GM21786 (cell line): ENCODE data around the gene SMYD1.

Source experiments
- ATAC-seq: cut with Tn5 transposase; IDR thresholded peaks from one replicate; pipeline ENCODE4 v1.9.1; 2021; ENCODE audit not compliant: unreplicated experiment

SMYD1 gene

DNA sequence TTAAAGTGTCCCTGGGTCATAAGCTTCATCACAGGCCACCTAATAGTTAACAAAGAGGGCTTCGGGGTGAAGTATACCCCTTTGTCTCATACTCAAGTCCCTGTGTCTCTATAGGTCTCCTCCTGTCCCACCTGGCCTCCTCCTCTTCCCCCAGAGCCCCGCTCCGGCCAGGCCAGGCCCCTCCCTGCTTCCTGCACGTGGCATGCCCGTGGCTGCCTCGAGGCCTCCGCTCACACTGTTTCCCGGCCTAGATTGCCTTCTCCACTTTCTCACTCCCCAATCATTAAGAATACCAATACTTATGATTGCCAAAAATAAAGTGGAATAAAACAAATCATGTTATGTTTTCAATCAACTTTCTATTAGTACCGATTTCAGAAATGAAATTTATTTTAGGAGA, 18.8 kb downstream of the SMYD1 start:
- ATAC-seq: no peak

DNA sequence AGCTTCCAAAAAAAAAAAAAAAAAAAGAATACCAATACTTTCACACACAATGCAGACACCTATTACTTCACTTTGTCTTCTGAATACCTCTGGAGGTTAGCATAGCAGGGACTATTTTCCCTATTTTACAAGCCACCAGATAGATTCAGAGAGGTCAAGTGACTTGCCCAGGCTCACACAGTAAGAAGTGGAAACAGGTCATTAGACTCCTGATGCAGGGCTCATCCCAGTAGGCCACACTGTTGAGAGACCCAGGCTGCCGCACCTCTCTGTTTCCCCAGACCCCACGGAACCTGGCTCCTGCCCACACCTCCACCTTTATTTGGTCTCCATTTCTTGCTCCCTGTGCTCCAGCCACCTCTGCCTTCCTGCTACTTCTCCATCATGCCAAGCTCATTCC, 19.4 kb downstream of the SMYD1 start:
- no peak for ATAC-seq

DNA sequence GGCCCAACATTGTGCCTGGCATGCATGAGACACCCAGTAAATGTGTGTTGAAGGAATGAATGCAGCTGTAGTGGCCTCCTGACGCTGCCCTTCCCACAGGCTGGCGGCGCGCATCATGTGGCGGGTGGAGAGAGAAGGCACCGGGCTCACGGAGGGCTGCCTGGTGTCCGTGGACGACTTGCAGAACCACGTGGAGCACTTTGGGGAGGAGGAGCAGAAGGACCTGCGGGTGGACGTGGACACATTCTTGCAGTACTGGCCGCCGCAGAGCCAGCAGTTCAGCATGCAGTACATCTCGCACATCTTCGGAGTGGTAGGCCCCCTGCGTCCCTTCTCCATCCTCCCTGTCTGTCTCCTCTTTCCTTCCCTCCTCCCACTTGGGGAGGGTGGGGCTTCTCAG, 20.1 kb downstream of the SMYD1 start:
- no peak for ATAC-seq

DNA sequence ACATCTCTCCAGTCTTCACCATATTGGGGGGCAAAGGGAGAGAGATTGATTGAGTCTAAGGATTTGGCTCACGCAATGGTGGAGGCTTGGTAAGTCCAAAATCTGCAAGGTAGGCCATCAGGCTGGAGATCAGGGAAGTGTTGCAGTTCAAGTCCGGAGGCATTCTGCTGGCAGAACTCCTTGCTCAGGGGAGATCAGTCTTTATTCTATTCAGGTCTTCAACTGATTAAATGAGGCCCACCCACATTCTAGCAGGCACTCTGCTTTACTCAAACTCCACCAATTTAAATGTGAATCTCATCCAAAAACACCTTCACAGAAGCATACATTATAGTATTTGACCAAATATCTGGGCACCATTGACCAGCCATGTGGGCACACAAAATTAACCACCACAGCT, 21.4 kb downstream of the SMYD1 start:
- no peak for ATAC-seq

DNA sequence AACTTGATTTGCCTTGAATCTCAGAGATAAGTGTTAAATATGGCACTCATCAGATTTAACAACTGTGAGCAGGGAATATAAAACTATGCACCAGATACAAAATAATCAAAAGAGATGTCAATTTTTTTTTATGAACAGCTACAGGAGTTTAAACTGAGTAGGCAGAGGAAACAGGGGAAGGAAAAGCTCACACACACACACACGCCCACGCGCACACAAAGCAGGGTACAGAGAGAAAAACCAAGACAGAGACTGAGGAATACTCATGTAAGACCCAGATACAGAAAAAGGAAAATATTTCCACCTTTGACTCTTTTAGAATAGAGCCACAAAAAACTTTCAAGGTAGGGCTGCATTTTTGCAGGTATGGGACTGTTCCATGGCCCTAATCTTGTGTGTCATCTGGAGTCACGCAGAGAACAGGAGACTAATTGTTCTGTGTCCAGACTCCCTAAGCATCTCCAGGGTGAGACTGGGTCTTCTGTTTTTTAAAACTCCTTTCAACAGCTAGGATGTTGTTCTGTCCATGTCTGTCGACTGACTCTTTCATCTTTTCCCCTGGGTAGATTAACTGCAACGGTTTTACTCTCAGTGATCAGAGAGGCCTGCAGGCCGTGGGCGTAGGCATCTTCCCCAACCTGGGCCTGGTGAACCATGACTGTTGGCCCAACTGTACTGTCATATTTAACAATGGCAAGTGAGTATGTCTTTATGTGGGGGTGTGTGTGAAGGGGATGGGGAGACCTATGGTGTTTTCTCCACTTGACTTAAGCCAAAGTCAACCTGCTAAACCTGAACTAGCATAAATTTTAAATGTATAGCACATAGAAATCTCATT, 23.0 kb downstream of the SMYD1 start:
- ATAC-seq: no peak

DNA sequence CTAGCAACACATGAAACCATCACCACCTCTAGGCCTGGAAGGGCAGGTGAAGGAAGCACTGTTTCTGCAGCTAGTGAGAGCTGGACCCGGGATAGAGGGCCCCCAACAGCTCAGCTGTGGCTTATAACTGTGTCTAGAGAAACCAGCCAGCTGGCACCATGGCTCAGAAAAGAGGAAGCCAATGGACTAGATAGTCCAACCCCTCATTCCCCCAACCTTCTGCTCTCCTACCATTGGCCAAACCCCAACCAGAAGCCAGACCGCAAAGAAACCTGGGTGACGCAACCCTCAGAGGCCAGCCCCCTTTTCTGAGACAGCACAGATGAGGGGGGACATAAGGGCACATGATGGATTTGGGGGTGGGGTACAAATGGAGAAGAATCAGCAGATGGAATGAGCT, 24.3 kb downstream of the SMYD1 start:
- ATAC-seq: no peak

DNA sequence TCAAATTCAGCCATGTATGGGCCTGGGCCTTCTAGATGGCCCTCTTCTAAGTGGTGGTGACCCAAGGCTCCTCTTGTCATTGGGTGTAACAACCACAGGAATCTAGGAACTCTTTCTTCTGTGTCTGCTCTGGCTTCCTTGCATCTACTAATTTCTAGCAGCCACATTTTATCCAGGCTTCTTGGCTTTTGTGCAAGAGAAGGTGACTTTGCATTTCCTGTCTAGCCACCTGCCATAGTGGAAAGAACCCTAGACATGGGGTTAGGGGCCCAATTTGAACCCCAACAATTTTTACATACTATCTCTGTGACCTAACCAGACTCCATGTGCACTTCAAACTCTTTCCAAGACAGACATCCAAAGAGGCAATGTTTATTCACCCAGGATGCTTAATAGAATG, 25.1 kb downstream of the SMYD1 start:
- no peak for ATAC-seq

DNA sequence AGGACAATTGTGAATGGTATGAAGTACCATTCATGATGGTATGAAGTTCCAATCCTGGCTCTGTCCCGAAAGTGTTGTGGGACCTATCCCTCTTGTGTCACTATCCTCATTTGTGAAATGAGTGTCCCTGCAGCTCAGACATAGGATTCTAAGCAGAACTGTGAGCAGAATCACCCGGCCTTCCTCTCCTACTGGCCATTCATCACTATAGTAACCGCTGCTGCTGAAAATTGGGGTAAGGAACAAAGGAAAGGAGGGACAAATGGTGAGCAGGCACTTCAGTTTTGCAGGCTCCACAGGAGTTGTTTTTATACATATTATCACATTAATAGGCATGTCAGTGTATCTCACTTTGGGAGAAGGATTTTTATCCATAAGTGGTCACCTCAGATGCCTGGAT, 27.4 kb downstream of the SMYD1 start:
- no peak for ATAC-seq

DNA sequence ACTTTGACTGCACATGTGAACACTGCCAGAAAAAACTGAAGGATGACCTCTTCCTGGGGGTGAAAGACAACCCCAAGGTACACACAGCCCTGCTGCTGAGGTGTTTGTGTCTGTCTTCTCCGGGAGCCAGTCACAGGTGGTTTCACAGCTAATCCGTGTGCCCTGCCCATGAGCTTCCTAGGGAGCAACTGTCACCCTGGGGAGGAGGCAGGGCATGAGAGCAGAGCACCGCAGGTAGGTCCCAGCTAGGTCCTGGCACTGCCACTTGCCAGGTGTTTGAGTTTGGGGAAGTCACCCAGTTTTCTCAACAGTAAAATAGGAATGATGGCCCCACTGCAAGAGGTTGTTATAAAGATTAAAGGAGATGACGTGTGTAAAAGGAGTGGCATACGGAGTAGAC, 29.1 kb downstream of the SMYD1 start:
- ATAC-seq: no peak

DNA sequence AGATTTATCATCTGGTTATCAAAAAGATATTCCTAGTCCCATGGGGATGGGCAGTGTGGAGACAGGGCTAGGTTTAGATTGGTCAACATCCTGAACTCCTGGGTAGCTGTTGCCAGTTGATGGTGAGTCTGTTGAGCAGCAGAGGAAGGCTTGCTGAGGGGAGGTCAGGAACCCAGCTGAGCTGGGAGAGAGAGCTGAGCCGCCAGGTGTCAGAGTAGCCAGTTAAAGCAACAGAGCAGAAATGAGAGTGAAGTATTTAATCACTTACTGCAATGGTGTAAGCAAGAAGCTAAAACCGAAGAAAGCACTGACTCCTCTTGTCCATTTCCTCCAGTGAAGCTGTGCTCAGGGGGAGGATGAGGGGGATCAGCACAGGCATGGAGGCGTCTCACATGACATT, 29.6 kb downstream of the SMYD1 start:
- no peak for ATAC-seq

DNA sequence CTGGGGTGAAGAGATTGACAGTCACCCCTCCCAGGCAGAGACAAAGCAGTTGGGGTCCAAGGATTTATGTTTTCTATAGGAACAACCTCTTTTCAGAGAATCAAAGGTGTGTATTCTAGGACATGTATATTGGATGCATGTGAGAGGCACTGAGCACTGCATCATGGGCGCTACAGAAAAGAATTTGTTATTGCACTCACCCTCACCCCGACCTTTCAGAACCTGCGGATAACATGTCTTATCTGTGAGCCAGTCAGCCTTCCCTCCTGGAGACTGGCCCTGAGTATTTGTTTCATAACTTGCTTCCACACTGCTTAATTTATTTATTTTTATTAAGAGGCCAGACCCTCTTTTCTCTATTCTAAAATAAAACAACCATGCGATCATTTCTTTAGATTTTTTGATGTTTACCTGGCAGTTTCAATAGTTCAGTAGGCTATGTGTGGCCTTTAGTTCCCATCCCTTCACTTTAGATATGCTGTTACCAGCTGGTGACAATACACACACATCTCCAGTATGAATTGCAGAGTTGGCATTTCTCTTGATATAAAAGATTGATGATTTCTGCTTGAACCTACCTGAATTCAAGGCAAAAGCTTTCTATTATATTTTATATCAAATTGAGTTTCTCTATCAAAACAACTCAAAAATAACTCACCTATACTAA, 30.4 kb downstream of the SMYD1 start:
- no peak for ATAC-seq

DNA sequence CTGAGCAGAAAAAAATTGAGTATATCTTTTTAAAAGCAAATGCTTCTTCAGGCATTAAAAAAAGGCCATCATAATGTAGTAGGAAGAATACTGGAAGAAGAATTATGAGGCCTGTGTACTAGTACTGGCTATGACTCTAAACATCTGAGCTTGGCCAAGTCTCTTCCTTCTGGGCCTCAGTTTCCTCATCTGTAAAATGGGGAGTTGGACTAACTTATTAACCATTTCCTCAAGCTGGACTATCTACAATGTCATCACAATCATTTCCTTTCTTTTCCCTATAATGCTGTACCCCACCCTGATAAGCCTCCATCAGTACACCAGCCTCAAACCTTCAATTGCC, 30.9 kb downstream of the SMYD1 start:
- ATAC-seq: no peak

DNA sequence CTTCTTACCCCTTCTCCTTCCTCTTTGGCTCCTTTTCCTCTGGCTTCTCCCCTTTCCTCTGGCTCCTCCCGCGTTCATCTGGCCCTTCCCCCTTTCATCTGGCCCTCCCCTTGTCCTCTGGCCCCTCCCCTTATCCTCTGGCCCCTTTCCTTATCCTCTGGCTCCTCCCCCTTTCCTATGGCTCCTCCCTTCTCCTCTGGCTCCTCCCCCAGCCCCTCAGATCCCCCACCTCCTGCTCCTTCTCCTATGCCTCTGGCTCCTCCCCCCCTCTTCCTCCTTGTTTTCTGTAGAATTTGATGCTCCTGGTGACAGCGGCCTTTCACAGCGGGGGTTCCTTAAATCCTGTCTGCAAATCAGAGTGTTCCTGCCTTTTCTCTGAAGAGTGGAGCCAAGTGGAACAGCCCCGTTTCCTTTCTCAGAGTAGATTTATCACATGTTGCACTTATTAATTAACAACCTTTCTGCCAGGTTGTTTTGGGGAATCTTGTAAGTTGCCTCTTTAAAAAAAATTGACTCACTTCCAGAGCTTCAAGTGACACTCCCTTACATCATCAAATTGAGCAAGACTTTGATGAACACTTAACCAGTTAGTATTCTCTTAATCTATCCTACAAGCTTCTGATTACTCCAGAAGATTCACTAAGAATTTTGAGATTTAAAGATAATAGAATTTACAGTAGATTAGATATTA, 32.3 kb downstream of the SMYD1 start:
- no peak for ATAC-seq

DNA sequence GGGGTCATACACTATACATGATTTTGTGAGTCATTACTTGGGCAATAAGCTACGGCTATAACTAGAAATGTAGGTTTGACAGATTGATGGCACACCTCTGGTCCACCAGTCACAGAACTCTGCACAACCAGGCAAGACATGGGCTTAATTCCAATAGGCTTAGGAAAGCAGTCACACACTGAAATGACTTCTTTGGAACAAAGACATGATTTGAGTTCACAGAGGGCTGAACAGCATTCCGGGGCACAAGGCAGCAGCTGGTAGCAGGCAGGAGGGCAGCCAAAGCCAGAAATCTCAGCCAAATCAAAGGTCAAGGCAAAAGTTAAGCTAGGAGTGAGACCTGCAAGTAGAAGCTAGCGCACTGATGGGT, 32.8 kb downstream of the SMYD1 start:
- no peak for ATAC-seq

DNA sequence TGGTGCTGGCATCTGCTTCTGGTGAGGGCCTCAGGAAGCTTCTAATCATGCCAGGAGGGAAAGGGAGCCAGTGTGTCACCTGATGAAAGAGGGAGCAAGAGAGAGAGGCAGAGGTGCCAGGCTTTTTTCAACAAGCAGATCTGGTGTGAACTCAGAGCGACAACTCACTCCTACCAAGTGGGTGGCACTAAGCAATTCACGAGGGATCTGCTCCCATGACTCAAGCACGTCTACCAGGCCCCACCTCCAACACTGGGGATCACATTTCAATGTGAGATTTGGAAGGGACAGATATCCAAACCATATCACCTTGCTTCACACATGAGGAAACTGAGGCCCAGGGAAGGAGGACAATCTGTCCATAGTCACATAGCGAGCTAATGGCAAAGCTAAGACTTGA, 41.2 kb downstream of the SMYD1 start:
- no peak for ATAC-seq

DNA sequence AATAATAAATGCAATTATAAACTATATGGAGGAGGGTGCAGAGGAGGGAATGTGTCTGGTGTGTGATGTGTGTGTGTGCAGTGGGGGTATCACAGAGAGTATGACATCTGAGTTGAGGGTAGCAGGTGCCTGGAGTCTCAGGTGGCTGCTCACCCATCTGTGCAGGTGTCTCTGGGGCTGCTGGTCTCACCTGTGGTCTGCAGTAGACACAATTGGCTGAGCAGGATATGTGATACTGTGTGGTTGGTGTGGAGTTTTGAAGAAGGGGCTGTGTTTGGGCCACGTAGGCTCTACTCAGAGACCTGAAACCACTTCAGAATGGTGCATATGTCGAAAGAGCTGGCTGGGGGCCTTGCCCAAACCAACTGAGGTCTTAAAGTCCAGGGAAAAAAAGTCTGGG, 43.2 kb downstream of the SMYD1 start:
- no peak for ATAC-seq

DNA sequence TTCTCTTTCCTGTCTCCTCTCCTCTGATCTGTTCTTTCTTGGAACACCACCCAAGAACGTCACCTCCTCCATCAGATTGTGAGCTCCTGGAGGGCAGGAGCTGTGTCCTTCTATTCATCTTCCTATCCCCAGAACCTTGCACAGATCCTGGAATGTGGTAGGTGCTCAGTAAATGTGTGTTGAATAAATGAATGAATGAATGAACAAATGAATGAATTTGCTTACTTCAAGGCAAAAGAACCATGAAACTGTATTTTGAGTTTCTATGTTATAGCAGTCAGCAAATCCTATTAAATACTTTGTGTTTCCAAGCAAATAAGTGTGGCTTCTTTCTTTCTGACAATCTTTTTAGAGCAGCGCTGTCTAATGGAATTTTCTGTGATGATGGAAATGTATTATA, 45.4 kb downstream of the SMYD1 start:
- no peak for ATAC-seq

DNA sequence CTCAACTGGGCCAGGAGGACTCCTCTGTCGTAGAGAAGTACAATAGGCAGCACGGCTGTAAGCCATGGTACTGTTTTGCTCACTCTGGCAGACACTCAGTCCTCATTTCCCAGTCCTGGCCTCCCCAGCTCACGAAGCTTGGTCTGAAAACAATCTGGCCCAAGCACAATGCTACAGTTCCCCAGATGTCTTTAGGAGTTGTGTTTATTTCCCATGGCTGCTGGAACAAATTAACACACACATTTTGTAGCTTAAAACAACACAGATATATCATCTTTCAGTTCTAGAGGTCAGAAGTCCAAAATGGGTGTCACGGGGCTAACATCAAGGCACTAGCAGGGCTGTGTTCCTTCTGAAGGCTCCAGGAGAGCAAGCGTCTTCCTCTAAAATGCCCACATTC, 47.3 kb downstream of the SMYD1 start:
- no peak for ATAC-seq

DNA sequence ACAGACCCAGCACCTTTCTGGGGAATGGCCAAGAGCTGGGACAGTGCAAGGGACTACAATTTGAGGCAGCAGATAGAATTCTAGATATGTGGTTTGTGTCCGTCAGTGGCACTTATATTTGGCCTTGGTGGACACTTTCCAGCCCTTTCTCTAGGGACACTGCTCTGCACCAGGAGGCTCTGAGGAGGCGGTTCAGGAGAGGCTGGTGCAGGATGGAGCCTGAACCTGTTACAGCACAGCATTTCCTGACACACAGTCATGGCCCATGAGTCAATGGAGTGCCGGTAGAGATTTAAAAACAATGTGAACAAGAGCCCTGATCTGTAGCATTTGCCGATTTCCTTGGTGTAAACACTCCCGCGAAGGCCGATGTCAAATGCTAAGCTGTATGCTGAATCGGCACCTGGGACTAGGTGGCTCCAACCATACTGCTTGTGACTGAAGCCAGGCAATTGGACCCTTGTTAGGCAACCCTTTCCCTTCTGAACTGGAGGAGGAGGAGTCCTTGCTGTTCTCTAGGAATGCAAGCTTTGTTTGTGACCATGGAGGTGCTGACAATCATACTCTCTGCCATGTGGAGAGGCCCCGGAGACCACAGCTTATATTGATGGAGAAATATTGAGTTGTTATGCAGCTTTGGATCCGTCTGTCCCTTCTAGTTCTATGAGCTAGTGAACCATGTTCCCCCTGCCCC, 48.3 kb downstream of the SMYD1 start:
- ATAC-seq: no peak

DNA sequence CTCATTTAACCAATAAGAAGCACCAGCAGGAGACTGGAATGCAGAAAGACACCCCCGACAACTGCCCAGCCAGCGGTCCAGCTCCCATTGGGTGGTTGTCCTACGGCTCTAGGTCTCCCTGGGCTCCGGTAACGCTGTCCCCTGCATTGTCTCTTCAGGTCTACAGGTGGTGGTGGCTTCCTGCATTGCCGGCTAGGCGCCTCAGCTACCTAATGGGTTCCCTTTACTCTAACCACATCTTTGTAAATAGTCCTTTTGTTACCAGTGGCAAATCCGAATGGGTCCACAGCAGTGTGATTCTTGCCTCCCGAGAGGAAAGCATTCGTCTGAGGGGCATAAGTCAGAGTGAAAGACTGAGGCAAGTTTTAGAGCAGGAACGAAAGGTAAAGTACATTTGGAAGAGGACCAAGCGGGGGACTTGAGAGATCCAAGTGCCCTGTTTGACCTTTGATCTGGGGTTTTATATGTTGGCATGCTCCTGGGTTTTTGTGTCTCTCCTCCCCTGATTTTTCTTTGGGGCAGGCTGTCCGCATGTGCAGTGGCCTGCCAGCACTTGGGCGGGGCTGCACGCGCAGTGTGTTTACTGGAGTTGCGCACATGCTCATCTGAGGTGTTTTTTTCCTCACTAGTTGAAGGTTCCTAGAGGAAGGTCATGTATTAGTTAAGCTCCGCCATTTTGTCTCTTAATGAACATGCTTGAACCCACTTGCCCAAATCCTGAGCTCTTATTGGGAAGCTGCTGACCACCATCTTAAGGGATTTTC, 49.2 kb downstream of the SMYD1 start:
- no peak for ATAC-seq

DNA sequence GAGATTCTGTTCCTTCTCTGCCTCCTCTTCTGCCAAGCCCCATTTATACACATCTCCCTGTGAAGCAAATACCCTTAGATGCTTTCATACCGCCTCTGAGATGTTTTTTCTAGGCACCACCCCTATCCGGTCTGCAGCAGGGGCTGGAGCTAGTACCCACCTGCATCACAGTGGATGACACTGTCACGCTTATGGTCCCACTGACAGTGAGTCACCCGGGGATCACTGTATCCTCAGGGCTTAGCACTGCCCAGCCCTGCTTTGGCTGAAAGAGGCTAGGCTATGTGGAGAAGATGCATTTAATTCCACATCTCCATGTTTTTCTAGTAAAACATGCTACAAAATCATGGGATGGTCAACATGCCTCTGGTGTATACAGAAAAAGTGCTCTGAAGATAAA, 50.3 kb downstream of the SMYD1 start:
- ATAC-seq: no peak
